Measurements from ENCODE around the gene TRIO. TPM values are rescaled to one million over a fixed set of nuclear protein-coding genes. Genes with fewer than 3 reads are reported as not detected.

Gene TRIO
- total and polyA plus RNA-seq, 5 experiments from 2014 or later: 0.69 to 8.3 (median 4.0) TPM; not detected in 1

GRCh38 chr5:14408969-14409586 is 265.9 kb downstream of the TRIO start:
- peaks cover 0 to 2% (median 0%) of the 10 kb centered on the region in 9 donors for H3K9me3 Mint-ChIP-seq
- peaks cover 7 to 26% (median 20%) of the 10 kb centered on the region in 4 donors for H3K4me1 Mint-ChIP-seq
- POLR2A ChIA-PET: no interaction called here
- peak overlapping the region in 2 of 10 donors; percentile 47 to 67 for H3K27ac Mint-ChIP-seq
- DNase-seq (no peak), ATAC-seq (no peak)
- H3K27me3 Mint-ChIP-seq: no peaks in the 10 kb centered on the region
- no peaks in the 10 kb centered on the region for H3K36me3 Mint-ChIP-seq
- H3K4me3 Mint-ChIP-seq: no peak overlapping the region

- Mint-ChIP-seq H3K27me3 (no peaks in the 10 kb centered on the region), H3K27ac (peak overlapping the region in 5 of 10 donors; percentile 5 to 97 (median 88)), H3K9me3 (peaks cover 0 to under 1% (median 0%) of the 10 kb centered on the region in 9 donors), H3K4me3 (no peak overlapping the region), H3K36me3 (no peaks in the 10 kb centered on the region), H3K4me1 (peaks cover 15 to 34% (median 29%) of the 10 kb centered on the region in 4 donors)
- DNase-seq: no peak
- no peak for ATAC-seq
- POLR2A ChIA-PET: no interaction called here
These were observed 266.9 kb downstream of the TRIO start for GRCh38 chr5:14410068-14410393.

- peaks cover 17 to 40% (median 34%) of the 10 kb centered on the region in 4 donors for H3K4me1 Mint-ChIP-seq
- ATAC-seq (no peak), DNase-seq (no peak)
- no peaks in the 10 kb centered on the region for H3K9me3 Mint-ChIP-seq
- H3K27ac Mint-ChIP-seq: peak overlapping the region; percentile 5 to 97 (median 51)
- no peaks in the 10 kb centered on the region for H3K36me3 Mint-ChIP-seq
- POLR2A ChIA-PET: no interaction called here
- no peak overlapping the region for H3K4me3 Mint-ChIP-seq
- no peaks in the 10 kb centered on the region for H3K27me3 Mint-ChIP-seq
These were observed 267.5 kb downstream of the TRIO start for GRCh38 chr5:14410394-14411201.

- peak overlapping the region in 9 of 10 donors; percentile 13 to 97 (median 92) for H3K27ac Mint-ChIP-seq
- POLR2A ChIA-PET: interaction anchor here (0.7 to 2.8 kb wide), 2 partner anchors 11 to 93 kb away, joined by 3 to 12 read pairs; no protein-coding TSS in a partner anchor
These were observed 268.1 kb downstream of the TRIO start for GRCh38 chr5:14411216-14411615.

GRCh38 chr5:14413331-14413750 is 270.2 kb downstream of the TRIO start:
- H3K4me1 Mint-ChIP-seq: peaks cover 21 to 46% (median 39%) of the 10 kb centered on the region in 4 donors
- peak overlapping the region; percentile 87 to 98 (median 94) for H3K27ac Mint-ChIP-seq
- POLR2A ChIA-PET: interaction anchor here (0.5 to 2.8 kb wide), 5 partner anchors 9 to 169 kb away, joined by 3 to 16 read pairs (median 4); partner anchors contain the start of gene OTULINL
- peak; percentile 87 to 91 for ATAC-seq
- H3K27me3 Mint-ChIP-seq: no peaks in the 10 kb centered on the region
- H3K9me3 Mint-ChIP-seq: no peaks in the 10 kb centered on the region
- peak overlapping the region; percentile 34 to 86 (median 74) for H3K4me3 Mint-ChIP-seq
- H3K36me3 Mint-ChIP-seq: no peaks in the 10 kb centered on the region
- peak; percentile 27 to 88 (median 70) for DNase-seq

More at GRCh38 chr5:14411216-14411615, 268.1 kb downstream of the TRIO start:
- ATAC-seq (no peak), DNase-seq (no peak)
- H3K36me3 Mint-ChIP-seq: no peaks in the 10 kb centered on the region
- H3K4me1 Mint-ChIP-seq: peaks cover 17 to 43% (median 38%) of the 10 kb centered on the region in 4 donors
- no peaks in the 10 kb centered on the region for H3K27me3 Mint-ChIP-seq
- no peaks in the 10 kb centered on the region for H3K9me3 Mint-ChIP-seq
- H3K4me3 Mint-ChIP-seq: no peak overlapping the region

GRCh38 chr5:14414007-14414406 is 270.9 kb downstream of the TRIO start:
- ATAC-seq: peak; percentile 21 to 28
- Mint-ChIP-seq H3K4me3 (peak overlapping the region; percentile 54 to 86 (median 74)), H3K27ac (peak overlapping the region; percentile 87 to 98 (median 94)), H3K4me1 (peaks cover 21 to 46% (median 39%) of the 10 kb centered on the region in 4 donors), H3K36me3 (no peaks in the 10 kb centered on the region), H3K27me3 (no peaks in the 10 kb centered on the region), H3K9me3 (no peaks in the 10 kb centered on the region)
- DNase-seq: peak in 5 of 10 donors; percentile 6 to 50 (median 49)
- POLR2A ChIA-PET: interaction anchor here (1.1 to 2.8 kb wide), 4 partner anchors 9 to 181 kb away, joined by 3 to 16 read pairs (median 8); partner anchors contain the start of gene OTULINL

GRCh38 chr5:14414656-14415023 is 271.5 kb downstream of the TRIO start:
- Mint-ChIP-seq H3K4me1 (peaks cover 21 to 46% (median 39%) of the 10 kb centered on the region in 4 donors), H3K4me3 (peak overlapping the region; percentile 54 to 86 (median 70)), H3K9me3 (no peaks in the 10 kb centered on the region), H3K27me3 (no peaks in the 10 kb centered on the region), H3K27ac (peak overlapping the region; percentile 87 to 98 (median 94)), H3K36me3 (no peaks in the 10 kb centered on the region)
- ATAC-seq (peak; percentile 5 to 7), DNase-seq (peak in 1 of 10 donors; percentile 43)
- POLR2A ChIA-PET: interaction anchor here (0.6 to 2.7 kb wide), 3 partner anchors 45 to 181 kb away, joined by 3 to 16 read pairs (median 3); partner anchors contain the start of gene OTULINL

GRCh38 chr5:14415024-14415697 is 272.0 kb downstream of the TRIO start:
- H3K9me3 Mint-ChIP-seq: no peaks in the 10 kb centered on the region
- H3K27me3 Mint-ChIP-seq: no peaks in the 10 kb centered on the region
- peak overlapping the region; percentile 4 to 86 (median 70) for H3K4me3 Mint-ChIP-seq
- POLR2A ChIA-PET: interaction anchor here (0.6 to 2.7 kb wide), 2 partner anchors 45 to 167 kb away, joined by 3 to 16 read pairs; partner anchors contain the start of gene OTULINL
- H3K27ac Mint-ChIP-seq: peak overlapping the region; percentile 87 to 98 (median 94)
- DNase-seq (peak in 3 of 10 donors; percentile 15 to 33 (median 19)), ATAC-seq (peak in 1 of 2 donors; percentile 15)
- no peaks in the 10 kb centered on the region for H3K36me3 Mint-ChIP-seq
- peaks cover 21 to 46% (median 39%) of the 10 kb centered on the region in 4 donors for H3K4me1 Mint-ChIP-seq

- Mint-ChIP-seq H3K27ac (peak overlapping the region in 8 of 10 donors; percentile 87 to 98 (median 93)), H3K4me3 (peak overlapping the region in 7 of 10 donors; percentile 6 to 86 (median 69)), H3K9me3 (no peaks in the 10 kb centered on the region), H3K4me1 (peaks cover 21 to 46% (median 39%) of the 10 kb centered on the region in 4 donors), H3K27me3 (no peaks in the 10 kb centered on the region), H3K36me3 (no peaks in the 10 kb centered on the region)
- DNase-seq (no peak), ATAC-seq (no peak)
- POLR2A ChIA-PET: no interaction called here
These were observed 272.5 kb downstream of the TRIO start for GRCh38 chr5:14415698-14416074.

- peak overlapping the region in 7 of 10 donors; percentile 5 to 97 (median 58) for H3K27ac Mint-ChIP-seq
- DNase-seq (no peak), ATAC-seq (no peak)
- peaks cover 21 to 46% (median 38%) of the 10 kb centered on the region in 4 donors for H3K4me1 Mint-ChIP-seq
- H3K9me3 Mint-ChIP-seq: no peaks in the 10 kb centered on the region
- POLR2A ChIA-PET: no interaction called here
- H3K36me3 Mint-ChIP-seq: no peaks in the 10 kb centered on the region
- H3K27me3 Mint-ChIP-seq: no peaks in the 10 kb centered on the region
- no peak overlapping the region for H3K4me3 Mint-ChIP-seq
These were observed 273.6 kb downstream of the TRIO start for GRCh38 chr5:14416621-14417275.

GRCh38 chr5:14417276-14417730 is 274.2 kb downstream of the TRIO start:
- no peaks in the 10 kb centered on the region for H3K27me3 Mint-ChIP-seq
- H3K9me3 Mint-ChIP-seq: no peaks in the 10 kb centered on the region
- H3K4me1 Mint-ChIP-seq: peaks cover 21 to 43% (median 36%) of the 10 kb centered on the region in 4 donors
- POLR2A ChIA-PET: no interaction called here
- H3K4me3 Mint-ChIP-seq: no peak overlapping the region
- peak overlapping the region in 8 of 10 donors; percentile 5 to 81 (median 64) for H3K27ac Mint-ChIP-seq
- ATAC-seq (no peak), DNase-seq (no peak)
- H3K36me3 Mint-ChIP-seq: no peaks in the 10 kb centered on the region
